GM21786 (cell line): ENCODE data around the gene PPFIA1.
"Not testable (repeated sequence)": the region's sequence is repeated elsewhere in the genome, so short reads cannot be mapped to it uniquely, and the experiment has no call there.

ENCODE experiments used
- ATAC-seq: cut with Tn5 transposase; IDR thresholded peaks from one replicate; pipeline ENCODE4 v1.9.1; 2021; ENCODE audit not compliant: unreplicated experiment

The PPFIA1 gene

DNA sequence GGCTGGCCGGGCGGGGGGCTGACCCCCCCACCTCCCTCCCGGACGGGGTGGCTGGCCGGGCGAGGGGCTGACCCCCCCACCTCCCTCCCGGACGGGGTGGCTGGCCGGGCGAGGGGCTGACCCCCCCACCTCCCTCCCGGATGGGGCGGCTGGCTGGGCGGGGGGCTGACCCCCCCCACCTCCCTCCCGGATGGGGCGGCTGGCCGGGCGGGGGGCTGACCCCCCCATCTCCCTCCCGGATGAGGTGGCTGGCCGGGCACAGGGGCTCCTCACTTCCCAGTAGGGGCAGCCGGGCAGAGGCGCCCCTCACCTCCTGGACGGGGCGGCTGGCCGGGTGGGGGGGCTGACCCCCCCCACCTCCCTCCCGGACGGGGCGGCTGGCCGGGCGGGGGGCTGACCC, 24.7 kb downstream of the PPFIA1 start:
- ATAC-seq = not testable (repeated sequence)

DNA sequence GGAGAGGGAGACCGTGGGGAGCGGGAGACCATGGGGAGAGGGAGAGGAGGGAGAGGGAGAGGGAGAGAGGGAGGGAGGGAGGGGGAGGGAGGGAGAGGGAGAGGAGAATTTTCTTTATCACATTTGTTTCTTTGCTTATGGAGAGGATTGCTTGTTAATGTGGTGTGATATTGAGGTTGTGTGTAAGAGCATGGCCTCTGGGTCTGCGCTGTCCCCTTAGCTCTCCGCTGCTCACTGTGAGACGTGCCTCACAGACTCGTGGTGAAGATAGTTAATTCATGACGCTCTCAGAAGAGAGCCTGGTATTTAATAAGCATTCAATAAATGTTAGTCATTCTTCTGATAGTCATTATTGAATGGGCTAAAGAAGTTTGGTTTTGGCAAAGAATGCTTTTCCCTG, 26.2 kb downstream of the PPFIA1 start:
- no peak for ATAC-seq

DNA sequence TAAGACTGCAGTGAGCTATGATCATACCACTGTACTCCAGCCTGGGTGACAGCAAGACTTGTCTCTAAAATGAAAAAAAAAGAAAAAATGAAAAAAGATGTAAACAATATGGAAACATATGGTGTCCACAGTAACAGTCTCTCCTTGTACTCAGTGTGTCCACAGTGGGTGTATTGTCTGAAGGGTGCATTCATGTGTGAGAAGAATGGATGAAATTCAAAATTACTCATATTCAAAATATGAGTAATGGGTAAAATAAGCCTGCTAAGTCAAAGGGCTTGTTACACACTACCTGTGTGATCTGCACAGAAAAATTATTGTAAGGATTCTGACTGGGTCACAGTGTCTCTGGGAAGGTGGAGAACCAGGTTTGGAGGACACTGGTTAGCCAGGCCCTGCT, 26.9 kb downstream of the PPFIA1 start:
- no peak for ATAC-seq

GRCh38 chr11:70298243-70298915, 27.9 kb downstream of the PPFIA1 start:
- no peak for ATAC-seq

DNA sequence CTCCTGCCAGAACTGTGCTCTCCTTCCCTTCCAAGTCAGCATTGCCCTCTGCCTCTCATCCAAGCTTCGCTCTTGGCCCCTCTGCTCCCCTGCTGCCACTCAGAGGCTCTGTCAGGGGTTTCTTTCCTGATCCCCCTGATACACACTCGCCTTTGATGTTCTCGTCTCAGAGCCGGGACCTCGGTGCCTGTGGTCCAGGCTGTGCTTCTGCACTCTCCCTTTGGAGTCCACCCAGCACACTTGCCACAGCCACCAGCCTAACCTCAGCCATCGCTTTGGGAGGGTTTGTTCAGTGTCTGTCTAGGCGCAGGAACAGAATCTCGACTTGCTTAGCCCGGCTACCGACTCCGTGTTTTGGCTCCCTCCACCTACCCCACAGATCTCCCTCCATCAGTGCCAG, 29.1 kb downstream of the PPFIA1 start:
- no peak for ATAC-seq

GRCh38 chr11:70301191-70301590, 30.7 kb downstream of the PPFIA1 start:
- no peak for ATAC-seq

DNA sequence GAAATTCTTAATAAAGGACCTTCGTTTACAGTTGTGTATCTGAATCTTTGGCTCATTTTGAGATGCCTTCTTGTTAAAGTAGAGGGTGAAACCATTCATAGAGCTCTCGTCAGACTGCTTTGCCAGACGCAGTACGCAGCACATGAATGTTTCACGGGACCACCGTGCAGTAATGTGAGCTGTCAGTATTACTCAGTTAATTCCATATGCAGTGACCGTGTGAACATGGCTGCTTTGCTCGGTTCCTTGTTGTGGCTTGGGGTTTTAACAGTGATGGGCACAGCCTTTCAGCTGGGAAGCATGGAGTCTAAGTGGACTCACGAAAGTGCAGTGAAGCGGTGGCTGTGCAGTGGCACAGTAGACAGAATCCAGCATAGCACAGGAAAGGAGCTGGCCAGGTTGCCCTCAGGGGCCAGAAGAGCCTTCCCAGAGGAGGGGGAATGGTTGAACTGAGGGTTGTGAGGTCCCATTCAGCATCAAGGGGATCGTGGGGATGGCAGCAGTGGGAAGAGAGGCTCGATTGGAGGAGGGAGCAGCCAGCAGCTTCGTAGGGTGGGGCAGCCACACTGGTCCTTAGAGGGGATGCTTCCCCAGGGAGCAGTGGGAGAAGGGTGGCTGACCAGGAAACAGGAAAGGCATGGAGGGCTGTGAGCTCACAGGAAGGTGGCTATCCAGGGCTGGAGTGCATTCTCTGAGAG, 31.4 kb downstream of the PPFIA1 start:
- no peak for ATAC-seq

- no peak for ATAC-seq
These were observed 31.9 kb downstream of the PPFIA1 start for GRCh38 chr11:70302419-70302752.

GRCh38 chr11:70303070-70303469, 32.6 kb downstream of the PPFIA1 start:
- no peak for ATAC-seq

- ATAC-seq = no peak
These were observed 33.7 kb downstream of the PPFIA1 start for GRCh38 chr11:70304208-70304603.

DNA sequence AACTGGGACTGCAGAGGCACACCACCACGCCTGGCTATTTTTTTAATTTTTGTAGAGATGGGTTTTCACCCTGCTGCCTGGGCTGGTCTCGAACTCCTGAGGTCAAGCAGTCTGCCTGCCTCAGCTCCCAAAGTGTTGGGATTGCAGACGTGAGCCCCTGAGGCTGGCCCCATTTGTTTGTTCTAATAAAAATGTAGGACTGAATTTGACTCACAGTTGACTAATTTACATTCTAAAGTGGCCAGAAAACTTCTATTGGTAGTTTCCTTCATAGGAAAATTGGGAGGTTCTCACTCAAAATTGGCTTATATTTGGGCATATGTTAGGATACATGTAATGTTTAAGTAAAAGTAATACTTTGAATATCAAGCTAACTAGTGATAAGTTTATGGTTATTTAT, 35.0 kb downstream of the PPFIA1 start:
- no peak for ATAC-seq

DNA sequence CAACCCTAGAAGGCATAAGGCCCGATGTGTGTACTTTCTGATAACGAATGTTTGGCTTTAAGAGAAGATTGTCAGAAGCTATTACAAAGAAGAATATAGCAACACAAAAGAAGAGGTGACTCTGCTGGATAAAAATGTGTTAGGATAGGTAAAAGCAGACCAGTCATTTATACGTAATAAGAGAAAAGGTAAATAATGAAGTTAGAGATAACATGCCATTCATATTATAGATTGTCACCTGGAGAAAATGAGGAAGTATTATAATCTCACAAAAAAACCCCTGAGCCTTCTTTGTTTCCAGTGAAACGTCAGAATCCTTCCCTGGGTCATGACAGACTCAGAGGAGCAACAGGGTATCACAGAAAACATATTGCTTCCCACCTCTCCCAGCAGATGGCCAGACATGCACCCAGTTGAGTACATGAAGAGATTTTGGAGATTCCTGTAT, 36.1 kb downstream of the PPFIA1 start:
- no peak for ATAC-seq

DNA sequence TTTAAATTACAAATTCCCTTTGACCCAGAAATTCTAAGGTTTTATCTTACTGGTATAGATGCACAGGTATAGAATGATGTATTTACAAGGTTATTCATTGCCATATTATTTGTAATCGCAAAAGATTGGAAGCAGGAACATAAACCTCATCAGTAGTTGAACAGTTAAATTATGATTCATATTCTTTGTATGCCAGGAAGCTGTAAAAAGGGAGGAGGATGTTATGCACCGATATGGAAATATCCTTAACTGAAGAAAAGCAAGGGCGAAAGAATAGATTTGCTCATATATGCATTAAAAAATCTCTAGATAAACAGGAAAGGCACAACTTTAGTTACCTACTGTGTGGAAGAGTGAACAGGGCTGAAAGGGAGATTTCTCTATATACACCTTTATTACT, 36.7 kb downstream of the PPFIA1 start:
- no peak for ATAC-seq

- no peak for ATAC-seq
These were observed 41.1 kb downstream of the PPFIA1 start for GRCh38 chr11:70311616-70312015.

- no peak for ATAC-seq
These were observed 42.2 kb downstream of the PPFIA1 start for GRCh38 chr11:70312401-70313357.

GRCh38 chr11:70313945-70314344, 43.5 kb downstream of the PPFIA1 start:
- no peak for ATAC-seq

DNA sequence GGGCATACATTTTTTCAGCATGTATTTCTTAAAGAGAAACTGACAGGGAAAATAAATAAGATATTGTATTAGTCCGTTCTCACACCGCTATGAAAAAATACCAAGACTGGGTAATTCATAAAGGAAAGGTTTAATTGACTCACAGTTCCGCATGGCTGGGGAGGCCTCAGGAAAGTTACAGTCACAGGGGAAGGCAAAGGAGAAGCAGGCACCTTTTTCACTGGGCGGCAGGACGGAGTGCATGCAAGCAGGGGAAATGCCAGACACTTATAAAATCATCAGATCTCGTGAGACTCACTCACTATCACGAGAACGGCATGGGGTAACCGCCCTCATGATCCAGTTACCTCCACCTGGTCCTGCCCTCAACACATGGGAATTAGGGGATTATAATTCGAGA, 44.2 kb downstream of the PPFIA1 start:
- no peak for ATAC-seq

DNA sequence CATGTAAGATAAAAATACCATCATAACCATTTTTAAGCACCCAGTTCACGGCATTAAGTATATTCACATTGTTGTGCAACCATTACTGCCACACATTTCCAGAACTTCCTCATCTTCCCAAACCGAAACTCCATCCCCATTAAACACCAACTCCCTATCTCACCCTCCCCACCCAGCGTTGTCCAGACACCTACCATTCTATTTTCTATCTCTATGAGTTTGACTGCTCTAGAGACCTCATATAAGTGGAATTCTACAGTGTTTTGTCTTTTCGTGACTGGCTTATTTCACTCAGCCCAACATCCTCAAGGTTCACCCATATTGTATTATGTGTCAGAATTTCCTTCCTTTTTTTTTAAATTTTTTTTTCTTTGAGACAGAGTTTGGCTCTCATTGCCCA, 45.2 kb downstream of the PPFIA1 start:
- no peak for ATAC-seq

- ATAC-seq = no peak
These were observed 47.3 kb downstream of the PPFIA1 start for GRCh38 chr11:70317581-70318305.

DNA sequence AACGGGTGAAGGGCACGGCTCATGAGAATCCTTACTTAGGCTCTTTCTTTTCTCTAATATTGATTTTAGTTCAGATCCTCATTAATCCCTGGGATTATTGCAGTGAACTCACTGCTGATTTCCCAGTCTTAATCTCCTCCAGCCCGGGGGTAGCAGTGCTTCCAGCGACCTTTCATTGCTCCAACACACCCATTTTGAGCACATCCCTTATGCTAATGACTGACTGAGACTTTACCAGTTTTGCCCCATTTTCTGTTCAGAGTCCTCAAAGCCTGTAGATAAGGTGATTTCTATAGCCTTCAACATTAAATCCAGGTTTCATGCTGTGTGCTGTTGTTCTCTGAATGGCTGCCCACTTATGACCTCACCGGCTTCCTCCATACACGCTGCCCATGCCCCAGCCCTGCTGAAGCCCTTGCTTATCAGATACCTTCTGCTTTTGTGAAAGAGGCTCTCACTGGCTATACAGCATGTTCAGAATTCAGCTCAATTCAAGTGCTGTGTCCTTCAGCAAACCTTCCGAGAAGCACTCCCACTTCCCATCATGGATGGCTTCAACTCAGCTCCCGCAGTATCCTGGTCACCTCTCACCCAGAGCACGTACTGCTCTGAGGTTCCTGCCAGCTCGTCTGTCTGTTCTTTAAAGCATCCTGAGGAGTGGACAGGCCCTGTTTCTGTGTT, 49.0 kb downstream of the PPFIA1 start:
- ATAC-seq = no peak

DNA sequence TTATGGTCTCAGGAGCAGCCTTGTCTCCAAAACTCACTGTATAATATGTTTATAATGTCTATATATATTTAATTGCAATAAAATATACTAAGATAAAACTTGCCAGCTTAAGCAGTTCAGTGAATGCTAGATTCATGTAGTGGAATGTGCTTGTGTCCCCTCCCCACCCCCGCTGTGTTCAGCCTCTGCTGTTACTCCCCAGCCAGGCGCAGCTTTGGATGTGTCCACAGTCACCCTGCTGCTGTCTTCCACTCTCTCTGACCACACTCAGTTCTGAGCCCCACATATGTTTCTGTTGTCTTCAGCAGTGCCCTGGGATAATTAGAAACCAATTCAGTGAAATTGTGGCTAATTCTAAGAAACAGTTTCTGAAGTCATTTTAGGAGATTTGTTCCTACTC, 52.2 kb downstream of the PPFIA1 start:
- ATAC-seq = no peak
